ENCODE results near the gene BCL10. TPM values are rescaled to one million over a fixed set of nuclear protein-coding genes. Genes with fewer than 3 reads are reported as not detected.

BCL10 gene
- 27.8 TPM for polyA plus RNA-seq (2013)

DNA sequence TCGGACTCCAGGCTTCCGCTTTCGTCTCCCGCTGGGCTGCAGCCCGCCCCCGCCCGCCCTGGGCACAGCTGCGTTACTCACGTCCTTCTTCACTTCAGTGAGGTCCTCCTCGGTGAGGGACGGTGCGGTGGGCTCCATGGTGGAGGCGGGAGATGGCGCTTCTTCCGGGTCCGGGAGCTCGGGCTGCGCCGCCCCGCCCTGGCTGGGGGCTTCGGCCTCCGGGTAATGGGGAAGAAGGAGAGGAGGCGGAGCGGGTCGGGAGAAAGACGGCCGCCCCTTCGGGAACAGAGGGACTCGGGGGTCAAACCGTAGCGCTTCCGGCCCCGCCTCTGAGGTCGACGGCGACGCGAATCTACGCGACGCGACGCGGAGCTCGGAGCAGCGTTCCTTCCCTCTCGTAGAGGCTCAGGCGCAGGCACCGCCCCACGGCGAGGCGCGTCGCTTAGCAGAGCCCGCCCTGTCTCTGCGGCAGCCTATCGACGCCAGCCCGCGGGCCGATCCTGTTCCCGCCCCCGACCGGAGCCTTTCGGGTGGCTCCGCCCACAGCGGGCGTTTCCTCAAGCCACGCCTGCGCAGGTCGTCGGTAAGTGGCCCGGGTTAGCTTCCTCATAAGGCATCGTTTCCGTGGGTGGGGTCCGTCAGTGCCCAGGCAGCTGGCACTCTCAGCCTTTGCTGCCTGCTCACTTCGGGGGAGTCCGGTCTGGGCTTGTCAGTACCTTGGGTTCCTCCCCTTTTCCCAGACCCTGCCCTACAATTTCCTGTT, at the start of gene BCL10:
TSS of gene BCL10 (minus strand) at position 418 of the 763 bp plus-strand sequence. CDS start at position 138, 280 bp downstream.
- Histone ChIP-seq H3K9me3 (ENCODE audit: control extremely low read depth in 1 of 5, control insufficient read depth in 4 of 5, insufficient read depth in 2 of 5, low read depth in 1 of 5, low read length in 4 of 5) (no peaks in the 10 kb centered on the region), H3K27ac (ENCODE audit: insufficient read depth in 1 of 2, low read depth in 1 of 2, low read length in 2 of 2, poor library complexity in 1 of 2, severe bottlenecking in 2 of 2) (peak within 1 kb of the TSS; percentile 82 to 95), H3K36me3 (ENCODE audit: control insufficient read depth in 4 of 4, insufficient read depth in 4 of 4, low read length in 3 of 4) (peaks cover 0 to 11% (median 3%) of the 10 kb centered on the region in 4 experiments), H3K4me3 (ENCODE audit: control insufficient read depth in 1 of 7, extremely low read depth in 1 of 7, insufficient read depth in 4 of 7, low read depth in 2 of 7, low read length in 6 of 7) (peak within 1 kb of the TSS; percentile 67 to 99 (median 95)), H3K27me3 (replicated peaks in 2 of 5; ENCODE audit: control insufficient read depth in 4 of 5, insufficient read depth in 5 of 5, low read length in 4 of 5) (no peaks in the 10 kb centered on the region), H3K4me1 (ENCODE audit: control extremely low read depth in 1 of 4, control insufficient read depth in 4 of 4, insufficient read depth in 4 of 4, low read length in 3 of 4) (peaks cover 12 to 32% (median 23%) of the 10 kb centered on the region in 4 experiments)
- WGBS (ENCODE audit: insufficient coverage) = 0% methylated on average over 61 of the region's 78 CpGs
- ChIA-PET POLR2A (interaction anchor here (1.3 kb wide), 2 partner anchors 17 to 76 kb away, joined by 4 to 5 read pairs; partner anchors contain the start of genes C1orf52 and SYDE2), CTCF (interaction anchor here (1.1 to 8.1 kb wide), 4 partner anchors 9 to 332 kb away, joined by 3 to 84 read pairs (median 8); partner anchors contain the start of gene C1orf52)
- peak; percentile 98 to 99 (median 99) for DNase-seq

- Histone ChIP-seq H3K27ac (ENCODE audit: insufficient read depth in 1 of 2, low read depth in 1 of 2, low read length in 2 of 2, poor library complexity in 1 of 2, severe bottlenecking in 2 of 2) (no peak overlapping the region), H3K27me3 (replicated peaks in 2 of 5; ENCODE audit: control insufficient read depth in 4 of 5, insufficient read depth in 5 of 5, low read length in 4 of 5) (no peaks in the 10 kb centered on the region), H3K4me1 (ENCODE audit: control extremely low read depth in 1 of 4, control insufficient read depth in 4 of 4, insufficient read depth in 4 of 4, low read length in 3 of 4) (peaks cover 0 to 20% (median 11%) of the 10 kb centered on the region in 4 experiments), H3K36me3 (ENCODE audit: control insufficient read depth in 4 of 4, insufficient read depth in 4 of 4, low read length in 3 of 4) (no peaks in the 10 kb centered on the region), H3K9me3 (ENCODE audit: control extremely low read depth in 1 of 5, control insufficient read depth in 4 of 5, insufficient read depth in 2 of 5, low read depth in 1 of 5, low read length in 4 of 5) (peaks cover 0 to 2% (median 0%) of the 10 kb centered on the region in 5 experiments), H3K4me3 (ENCODE audit: control insufficient read depth in 1 of 7, extremely low read depth in 1 of 7, insufficient read depth in 4 of 7, low read depth in 2 of 7, low read length in 6 of 7) (no peak overlapping the region)
- ChIA-PET POLR2A (no interaction called here), CTCF (interaction anchor here (1.1 kb wide), 1 partner anchor 15 kb away, joined by 3 read pairs; no protein-coding TSS in a partner anchor)
- DNase-seq = peak in 2 of 3 donors; percentile 50 to 60
These were observed 49.5 kb upstream of the BCL10 start for GRCh38 chr1:85325920-85326319.

DNA sequence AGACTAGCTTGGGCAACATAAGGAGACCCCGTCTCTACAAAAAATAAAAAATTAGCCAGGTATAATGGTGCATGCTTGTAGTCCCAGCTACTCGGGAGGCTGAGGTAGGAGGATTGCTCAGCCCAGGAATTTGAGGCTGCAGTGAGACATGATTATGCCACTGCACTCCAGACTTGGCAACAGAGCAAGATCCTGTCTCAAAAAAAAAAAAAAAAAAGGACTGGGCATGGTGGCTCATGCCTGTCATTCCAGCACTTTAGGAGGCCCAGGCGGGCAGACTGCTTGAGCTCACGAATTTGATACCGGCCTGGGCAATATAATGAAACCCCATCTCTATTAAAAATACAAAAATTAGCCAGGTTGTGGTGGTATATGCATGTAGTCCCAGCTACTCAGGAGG, 47.3 kb upstream of the BCL10 start:
- no peaks in the 10 kb centered on the region for H3K9me3 ChIP-seq (ENCODE audit: control extremely low read depth in 1 of 5, control insufficient read depth in 4 of 5, insufficient read depth in 2 of 5, low read depth in 1 of 5, low read length in 4 of 5)
- no peak overlapping the region for H3K27ac ChIP-seq (ENCODE audit: insufficient read depth in 1 of 2, low read depth in 1 of 2, low read length in 2 of 2, poor library complexity in 1 of 2, severe bottlenecking in 2 of 2)
- no CpG with 5 or more reads among the region's 5 CpGs for WGBS (ENCODE audit: insufficient coverage)
- no peak for DNase-seq
- H3K4me1 ChIP-seq (ENCODE audit: control extremely low read depth in 1 of 4, control insufficient read depth in 4 of 4, insufficient read depth in 4 of 4, low read length in 3 of 4) = peaks cover 0 to 20% (median 12%) of the 10 kb centered on the region in 4 experiments
- ChIA-PET CTCF (interaction anchor here (1.1 to 2.2 kb wide), 3 partner anchors 15 to 139 kb away, joined by 3 to 6 read pairs (median 6); no protein-coding TSS in a partner anchor), POLR2A (interaction anchor here (0.6 kb wide), 1 partner anchor 289 kb away, joined by 3 read pairs; no protein-coding TSS in a partner anchor)
- H3K36me3 ChIP-seq (ENCODE audit: control insufficient read depth in 4 of 4, insufficient read depth in 4 of 4, low read length in 3 of 4) = no peaks in the 10 kb centered on the region
- H3K4me3 ChIP-seq (ENCODE audit: control insufficient read depth in 1 of 7, extremely low read depth in 1 of 7, insufficient read depth in 4 of 7, low read depth in 2 of 7, low read length in 6 of 7) = no peak overlapping the region
- H3K27me3 ChIP-seq (replicated peaks in 2 of 5; ENCODE audit: control insufficient read depth in 4 of 5, insufficient read depth in 5 of 5, low read length in 4 of 5) = no peaks in the 10 kb centered on the region

GRCh38 chr1:85322655-85323054, 46.2 kb upstream of the BCL10 start:
- CTCF ChIA-PET = no interaction called here
- POLR2A ChIA-PET = no interaction called here
- H3K4me1 ChIP-seq (ENCODE audit: control extremely low read depth in 1 of 4, control insufficient read depth in 4 of 4, insufficient read depth in 4 of 4, low read length in 3 of 4) = peaks cover 0 to 16% (median 11%) of the 10 kb centered on the region in 4 experiments

GRCh38 chr1:85321237-85321964, 45.0 kb upstream of the BCL10 start:
- 94% methylated on average over 5 of the region's 7 CpGs for WGBS (ENCODE audit: insufficient coverage)
- Histone ChIP-seq H3K27ac (ENCODE audit: insufficient read depth in 1 of 2, low read depth in 1 of 2, low read length in 2 of 2, poor library complexity in 1 of 2, severe bottlenecking in 2 of 2) (no peak overlapping the region), H3K4me1 (ENCODE audit: control extremely low read depth in 1 of 4, control insufficient read depth in 4 of 4, insufficient read depth in 4 of 4, low read length in 3 of 4) (peaks cover 0 to 10% (median 8%) of the 10 kb centered on the region in 4 experiments), H3K9me3 (ENCODE audit: control extremely low read depth in 1 of 5, control insufficient read depth in 4 of 5, insufficient read depth in 2 of 5, low read depth in 1 of 5, low read length in 4 of 5) (no peaks in the 10 kb centered on the region), H3K36me3 (ENCODE audit: control insufficient read depth in 4 of 4, insufficient read depth in 4 of 4, low read length in 3 of 4) (no peaks in the 10 kb centered on the region), H3K4me3 (ENCODE audit: control insufficient read depth in 1 of 7, extremely low read depth in 1 of 7, insufficient read depth in 4 of 7, low read depth in 2 of 7, low read length in 6 of 7) (no peak overlapping the region), H3K27me3 (replicated peaks in 2 of 5; ENCODE audit: control insufficient read depth in 4 of 5, insufficient read depth in 5 of 5, low read length in 4 of 5) (peaks cover 0 to 2% (median 0%) of the 10 kb centered on the region in 5 experiments)
- ChIA-PET CTCF (interaction anchor here (1.5 kb wide), 1 partner anchor 13 kb away, joined by 4 read pairs; no protein-coding TSS in a partner anchor), POLR2A (interaction anchor here (0.7 kb wide), 1 partner anchor 248 kb away, joined by 3 read pairs; no protein-coding TSS in a partner anchor)
- DNase-seq = peak; percentile 31 to 76 (median 74)

More at GRCh38 chr1:85322655-85323054, 46.2 kb upstream of the BCL10 start:
- DNase-seq = no peak
- Histone ChIP-seq H3K27ac (ENCODE audit: insufficient read depth in 1 of 2, low read depth in 1 of 2, low read length in 2 of 2, poor library complexity in 1 of 2, severe bottlenecking in 2 of 2) (no peak overlapping the region), H3K36me3 (ENCODE audit: control insufficient read depth in 4 of 4, insufficient read depth in 4 of 4, low read length in 3 of 4) (no peaks in the 10 kb centered on the region), H3K9me3 (ENCODE audit: control extremely low read depth in 1 of 5, control insufficient read depth in 4 of 5, insufficient read depth in 2 of 5, low read depth in 1 of 5, low read length in 4 of 5) (no peaks in the 10 kb centered on the region), H3K27me3 (replicated peaks in 2 of 5; ENCODE audit: control insufficient read depth in 4 of 5, insufficient read depth in 5 of 5, low read length in 4 of 5) (no peaks in the 10 kb centered on the region), H3K4me3 (ENCODE audit: control insufficient read depth in 1 of 7, extremely low read depth in 1 of 7, insufficient read depth in 4 of 7, low read depth in 2 of 7, low read length in 6 of 7) (no peak overlapping the region)
- 100% methylated on average over 1 of the region's 2 CpGs for WGBS (ENCODE audit: insufficient coverage)

- 100% methylated on average over 1 of the region's 2 CpGs for WGBS (ENCODE audit: insufficient coverage)
- no peak overlapping the region for H3K27ac ChIP-seq (ENCODE audit: insufficient read depth in 1 of 2, low read depth in 1 of 2, low read length in 2 of 2, poor library complexity in 1 of 2, severe bottlenecking in 2 of 2)
- DNase-seq = peak in 1 of 3 donors; percentile 28
- no peaks in the 10 kb centered on the region for H3K9me3 ChIP-seq (ENCODE audit: control extremely low read depth in 1 of 5, control insufficient read depth in 4 of 5, insufficient read depth in 2 of 5, low read depth in 1 of 5, low read length in 4 of 5)
- H3K36me3 ChIP-seq (ENCODE audit: control insufficient read depth in 4 of 4, insufficient read depth in 4 of 4, low read length in 3 of 4) = no peaks in the 10 kb centered on the region
- CTCF ChIA-PET = interaction anchor here (0.5 to 1.5 kb wide), 2 partner anchors 12 to 373 kb away, joined by 3 to 4 read pairs; no protein-coding TSS in a partner anchor
- no peak overlapping the region for H3K4me3 ChIP-seq (ENCODE audit: control insufficient read depth in 1 of 7, extremely low read depth in 1 of 7, insufficient read depth in 4 of 7, low read depth in 2 of 7, low read length in 6 of 7)
- POLR2A ChIA-PET = interaction anchor here (0.7 kb wide), 1 partner anchor 248 kb away, joined by 3 read pairs; no protein-coding TSS in a partner anchor
- peaks cover 0 to 2% (median 0%) of the 10 kb centered on the region in 5 experiments for H3K27me3 ChIP-seq (replicated peaks in 2 of 5; ENCODE audit: control insufficient read depth in 4 of 5, insufficient read depth in 5 of 5, low read length in 4 of 5)
- H3K4me1 ChIP-seq (ENCODE audit: control extremely low read depth in 1 of 4, control insufficient read depth in 4 of 4, insufficient read depth in 4 of 4, low read length in 3 of 4) = peaks cover 0 to 5% (median 3%) of the 10 kb centered on the region in 4 experiments
These were observed 44.1 kb upstream of the BCL10 start for GRCh38 chr1:85320371-85321131.

Measured in common myeloid progenitor, CD34-positive (primary cell).